ENCODE measurements around the gene MLLT3. TPM values are rescaled to one million over a fixed set of nuclear protein-coding genes. Genes with fewer than 3 reads are reported as not detected.

MLLT3 gene
- total RNA-seq, 1 donor from 2014 or later = 18.0 TPM

DNA sequence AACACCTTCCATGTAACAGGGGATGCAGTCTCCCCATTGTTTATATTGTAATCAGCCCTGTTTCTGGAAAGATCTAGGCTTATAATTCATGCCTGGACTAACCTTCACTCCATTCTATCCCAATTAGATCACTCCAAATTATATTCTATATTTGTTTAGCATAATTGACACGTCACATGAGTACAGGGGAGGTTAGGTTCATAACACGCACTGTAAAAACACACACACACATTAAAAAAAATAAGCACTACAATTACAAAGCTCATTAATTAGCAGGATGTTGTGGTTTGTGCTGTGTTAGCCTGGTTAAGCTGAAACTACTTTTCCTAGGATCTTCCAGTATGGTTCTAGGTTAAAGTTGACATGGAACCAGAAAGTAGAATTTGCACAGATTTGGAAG, 126.0 kb downstream of the MLLT3 start:
- no peak for DNase-seq
- no peaks in the 10 kb centered on the region for H3K36me3 ChIP-seq
- no peak for ATAC-seq
- TF ChIP-seq, protein P1, sequence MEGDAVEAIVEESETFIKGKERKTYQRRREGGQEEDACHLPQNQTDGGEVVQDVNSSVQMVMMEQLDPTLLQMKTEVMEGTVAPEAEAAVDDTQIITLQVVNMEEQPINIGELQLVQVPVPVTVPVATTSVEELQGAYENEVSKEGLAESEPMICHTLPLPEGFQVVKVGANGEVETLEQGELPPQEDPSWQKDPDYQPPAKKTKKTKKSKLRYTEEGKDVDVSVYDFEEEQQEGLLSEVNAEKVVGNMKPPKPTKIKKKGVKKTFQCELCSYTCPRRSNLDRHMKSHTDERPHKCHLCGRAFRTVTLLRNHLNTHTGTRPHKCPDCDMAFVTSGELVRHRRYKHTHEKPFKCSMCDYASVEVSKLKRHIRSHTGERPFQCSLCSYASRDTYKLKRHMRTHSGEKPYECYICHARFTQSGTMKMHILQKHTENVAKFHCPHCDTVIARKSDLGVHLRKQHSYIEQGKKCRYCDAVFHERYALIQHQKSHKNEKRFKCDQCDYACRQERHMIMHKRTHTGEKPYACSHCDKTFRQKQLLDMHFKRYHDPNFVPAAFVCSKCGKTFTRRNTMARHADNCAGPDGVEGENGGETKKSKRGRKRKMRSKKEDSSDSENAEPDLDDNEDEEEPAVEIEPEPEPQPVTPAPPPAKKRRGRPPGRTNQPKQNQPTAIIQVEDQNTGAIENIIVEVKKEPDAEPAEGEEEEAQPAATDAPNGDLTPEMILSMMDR (IDR thresholded peaks at IDR 0.05) = no peak
- intact Hi-C loops (cut with DNase I) = no loop called here
- no peaks in the 10 kb centered on the region for H3K9me3 ChIP-seq
- no peaks in the 10 kb centered on the region for H3K4me1 ChIP-seq
- no peak overlapping the region for H3K27ac ChIP-seq
- no peaks in the 10 kb centered on the region for H3K27me3 ChIP-seq (ENCODE audit: low read depth)
- no peak overlapping the region for H3K4me3 ChIP-seq

DNA sequence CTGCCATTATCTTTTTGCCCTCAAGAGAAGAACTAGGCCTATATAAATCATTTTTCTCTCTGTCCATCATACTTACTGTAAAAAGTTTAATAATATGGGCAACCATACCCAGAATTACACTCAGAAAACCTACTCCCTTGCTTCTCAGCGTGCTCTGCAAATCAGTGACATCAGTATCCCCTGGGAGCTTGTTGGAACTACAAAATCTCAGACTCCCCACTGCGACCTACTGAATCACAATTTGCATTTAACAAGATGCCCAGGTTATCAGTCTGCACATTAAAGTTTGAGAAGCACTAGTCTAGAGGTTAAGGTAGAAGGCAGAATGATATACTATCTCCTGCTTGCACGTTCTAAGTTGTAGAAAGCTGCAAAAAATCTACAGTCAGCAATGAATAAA, 127.2 kb downstream of the MLLT3 start:
- ATAC-seq = no peak
- intact Hi-C loops (cut with DNase I) = no loop called here

DNA sequence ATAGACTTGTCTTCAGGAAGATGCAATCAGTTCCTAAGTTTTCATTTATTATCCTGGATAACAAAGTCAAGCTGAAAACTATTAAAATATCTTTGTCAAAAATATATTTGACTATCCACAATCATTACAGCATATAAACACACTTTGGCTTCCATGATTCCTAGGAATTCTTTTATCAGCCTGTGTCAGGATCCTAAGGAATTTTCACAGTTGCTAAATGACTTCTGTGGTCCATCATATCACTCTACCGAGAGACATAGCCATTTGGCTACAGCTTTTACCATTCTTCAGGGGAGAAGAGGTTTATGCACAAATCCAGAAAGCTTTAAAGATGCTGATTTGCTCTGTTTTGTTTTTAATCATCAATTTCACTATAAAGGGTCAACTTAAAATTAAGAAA, 128.3 kb downstream of the MLLT3 start:
- ATAC-seq = no peak
- Histone ChIP-seq H3K4me3 (no peak overlapping the region), H3K27me3 (ENCODE audit: low read depth) (no peaks in the 10 kb centered on the region), H3K4me1 (no peaks in the 10 kb centered on the region), H3K36me3 (no peaks in the 10 kb centered on the region), H3K9me3 (no peaks in the 10 kb centered on the region), H3K27ac (no peak overlapping the region)
- TF ChIP-seq, protein P1 (IDR thresholded peaks at IDR 0.05) = no peak
- DNase-seq = no peak
- intact Hi-C loops (cut with DNase I) = no loop called here

More for the DNA sequence above, 127.2 kb downstream of the MLLT3 start:
- Histone ChIP-seq H3K27me3 (ENCODE audit: low read depth) (no peaks in the 10 kb centered on the region), H3K36me3 (no peaks in the 10 kb centered on the region), H3K27ac (no peak overlapping the region), H3K9me3 (no peaks in the 10 kb centered on the region), H3K4me3 (no peak overlapping the region), H3K4me1 (no peaks in the 10 kb centered on the region)
- TF ChIP-seq, protein P1 (IDR thresholded peaks at IDR 0.05) = no peak
- DNase-seq = no peak

DNA sequence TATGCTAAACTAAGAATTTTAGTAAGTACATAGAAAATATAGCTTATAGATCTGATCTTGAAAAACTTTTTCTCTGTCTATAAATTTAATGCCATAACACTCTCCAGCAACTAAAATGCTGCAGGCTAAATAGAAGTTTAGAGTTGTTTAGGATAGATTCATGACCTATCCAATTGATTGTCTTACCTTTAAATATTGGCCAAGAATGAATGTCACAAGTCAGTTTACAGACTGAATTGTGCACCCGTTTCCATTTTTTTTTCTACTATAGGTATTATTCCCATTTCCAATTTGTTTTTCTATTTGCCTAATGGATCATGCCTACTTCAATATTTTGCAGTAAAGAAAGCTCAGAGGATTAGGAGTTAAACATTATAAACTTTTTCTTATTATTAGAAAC, 129.5 kb downstream of the MLLT3 start:
- Histone ChIP-seq H3K27ac (no peak overlapping the region), H3K4me1 (no peaks in the 10 kb centered on the region), H3K36me3 (no peaks in the 10 kb centered on the region), H3K4me3 (no peak overlapping the region), H3K27me3 (ENCODE audit: low read depth) (no peaks in the 10 kb centered on the region), H3K9me3 (no peaks in the 10 kb centered on the region)
- intact Hi-C loops (cut with DNase I) = no loop called here
- TF ChIP-seq, protein P1 (IDR thresholded peaks at IDR 0.05) = no peak
- no peak for ATAC-seq
- no peak for DNase-seq

DNA sequence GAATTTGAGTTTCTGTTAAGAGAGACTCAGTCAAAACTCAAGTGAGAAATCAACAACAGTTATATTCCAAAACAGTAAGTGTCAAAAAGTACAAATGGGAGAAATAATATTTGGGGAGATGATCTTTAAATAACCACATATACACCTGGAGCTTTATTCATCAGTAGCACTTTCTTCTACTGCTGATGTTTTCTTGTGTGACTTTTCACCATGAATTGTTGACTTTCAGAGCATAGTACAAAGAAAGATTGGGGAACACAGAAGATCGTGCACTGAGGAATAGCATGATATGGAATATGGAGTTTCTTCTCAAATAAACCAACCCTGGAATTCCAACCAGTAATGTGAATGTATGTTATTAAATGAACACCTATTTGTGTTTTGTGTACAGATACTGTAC, 130.7 kb downstream of the MLLT3 start:
- intact Hi-C loops (cut with DNase I) = no loop called here
- ATAC-seq (no peak), DNase-seq (no peak)
- H3K27ac ChIP-seq = no peak overlapping the region
- no peaks in the 10 kb centered on the region for H3K36me3 ChIP-seq
- no peaks in the 10 kb centered on the region for H3K4me1 ChIP-seq
- H3K27me3 ChIP-seq (ENCODE audit: low read depth) = no peaks in the 10 kb centered on the region
- TF ChIP-seq, protein P1 (IDR thresholded peaks at IDR 0.05) = no peak
- H3K9me3 ChIP-seq = no peaks in the 10 kb centered on the region
- no peak overlapping the region for H3K4me3 ChIP-seq

All from lower lobe of right lung (tissue), 2 donors.